H9 (cell line): ENCODE data around the gene MYB. TPM values are rescaled to one million over a fixed set of nuclear protein-coding genes. Genes with fewer than 3 reads are reported as not detected.
A peak's percentile ranks its signal among the peaks of the same experiment; 100 is the strongest.

Experiments used
- DNase-seq: peaks from one replicate; pipeline ENCODE4 v3.0.0-alpha.2; 2017
- H2AFZ ChIP-seq: one replicate; pipeline ENCODE4 v1.6.1; 2013; ENCODE audit warnings: mild to moderate bottlenecking, low read length, control low read depth, moderate library complexity
- H2AK5ac ChIP-seq: 2 replicates; pipeline ENCODE4 v1.6.1; 2013; ENCODE audit warnings: low read length, control low read depth, mixed read lengths; ENCODE audit not compliant: insufficient read length
- H2BK120ac ChIP-seq: one replicate; pipeline ENCODE4 v1.6.1; 2013; ENCODE audit warnings: low read depth, mild to moderate bottlenecking, low read length, control low read depth, inconsistent platforms; ENCODE audit not compliant: poor library complexity, severe bottlenecking
- H2BK12ac ChIP-seq: 2 replicates; pipeline ENCODE4 v1.6.1; 2013; ENCODE audit warnings: low read length, control low read depth, mixed read lengths, low read depth; ENCODE audit not compliant: insufficient read length
- H2BK15ac ChIP-seq: 2 replicates; pipeline ENCODE4 v1.6.1; 2013; ENCODE audit warnings: low read depth, low read length, control low read depth
- H2BK20ac ChIP-seq: one replicate; pipeline ENCODE4 v1.6.1; 2013; ENCODE audit warnings: low read depth, mild to moderate bottlenecking, low read length, control low read depth, inconsistent platforms; ENCODE audit not compliant: poor library complexity, severe bottlenecking
- H2BK5ac ChIP-seq: 2 replicates; pipeline ENCODE4 v1.6.1; 2013; ENCODE audit warnings: low read length, control low read depth, mixed read lengths; ENCODE audit not compliant: insufficient read length
- H3K14ac ChIP-seq: 2 replicates; pipeline ENCODE4 v1.6.1; 2013; ENCODE audit warnings: low read length, control low read depth; ENCODE audit not compliant: insufficient read depth
- H3K18ac ChIP-seq: 2 replicates; pipeline ENCODE4 v1.6.1; 2013; ENCODE audit warnings: low read depth, mild to moderate bottlenecking, mixed read lengths, low read length, control low read depth; ENCODE audit not compliant: insufficient read length
- H3K23ac ChIP-seq: 2 replicates; pipeline ENCODE4 v1.6.1; 2013; ENCODE audit warnings: low read length, control low read depth, mixed read lengths, low read depth; ENCODE audit not compliant: insufficient read length
- H3K23me2 ChIP-seq: 2 replicates; pipeline ENCODE4 v1.6.1; 2013; ENCODE audit warnings: low read depth, mild to moderate bottlenecking, mixed read lengths, low read length, control low read depth; ENCODE audit not compliant: insufficient read length, poor library complexity, severe bottlenecking
- H3K27ac ChIP-seq: 2 replicates; pipeline ENCODE4 v1.5.1; 2013; ENCODE audit warnings: low read length, control low read depth, mixed read lengths, low read depth; ENCODE audit not compliant: insufficient read length
- H3K27me3 ChIP-seq: 2 replicates; pipeline ENCODE4 v1.6.1; 2013; ENCODE audit warnings: low read length, control low read depth, inconsistent platforms; ENCODE audit not compliant: insufficient read depth
- H3K4ac ChIP-seq: 2 replicates; pipeline ENCODE4 v1.6.1; 2013; ENCODE audit warnings: low read depth, mild to moderate bottlenecking, control low read depth, inconsistent platforms, low read length, moderate library complexity
- H3K4me1 ChIP-seq: 2 replicates; pipeline ENCODE4 v1.6.1; 2013; ENCODE audit warnings: low read length, control low read depth, inconsistent platforms; ENCODE audit not compliant: insufficient read depth
- H3K4me2 ChIP-seq: 2 replicates; pipeline ENCODE4 v1.6.1; 2013; ENCODE audit warnings: low read length, control low read depth, mixed read lengths; ENCODE audit not compliant: insufficient read length, insufficient read depth
- H3K56ac ChIP-seq: 2 replicates; pipeline ENCODE4 v1.6.1; 2013; ENCODE audit warnings: low read depth, mild to moderate bottlenecking, mixed read lengths, low read length, control low read depth; ENCODE audit not compliant: insufficient read length
- H3K79me1 ChIP-seq: 2 replicates; pipeline ENCODE4 v1.6.1; 2013; ENCODE audit warnings: low read depth, mild to moderate bottlenecking, moderate library complexity, low read length, control low read depth, inconsistent platforms; ENCODE audit not compliant: insufficient read depth, poor library complexity, severe bottlenecking
- H3K79me2 ChIP-seq: 2 replicates; pipeline ENCODE4 v1.6.1; 2013; ENCODE audit warnings: low read length, control low read depth, inconsistent platforms; ENCODE audit not compliant: insufficient read depth
- H3K9ac ChIP-seq: 2 replicates; pipeline ENCODE4 v1.6.1; 2013; ENCODE audit warnings: low read length, control low read depth, mixed read lengths; ENCODE audit not compliant: insufficient read length; ENCODE audit errors: extremely low read depth
- H3K9me3 ChIP-seq: one replicate; pipeline ENCODE4 v1.6.1; 2013; ENCODE audit warnings: low read depth, low read length, inconsistent platforms; ENCODE audit not compliant: control insufficient read depth
- H3T11ph ChIP-seq: one replicate; pipeline ENCODE4 v1.6.1; 2013; ENCODE audit warnings: mild to moderate bottlenecking, low read length, control low read depth, inconsistent platforms
- H4K20me1 ChIP-seq: one replicate; pipeline ENCODE4 v1.6.1; 2013; ENCODE audit not compliant: control insufficient read depth, insufficient read length, insufficient read depth
- H4K5ac ChIP-seq: 2 replicates; pipeline ENCODE4 v1.6.1; 2013; ENCODE audit warnings: low read depth, mild to moderate bottlenecking, mixed read lengths, low read length, control low read depth; ENCODE audit not compliant: insufficient read length
- H4K8ac ChIP-seq: replicated peaks from 2 replicates; pipeline ENCODE4 v1.6.1; 2013; ENCODE audit warnings: low read length, control low read depth, mixed read lengths, low read depth; ENCODE audit not compliant: insufficient read length
- H4K91ac ChIP-seq: 2 replicates; pipeline ENCODE4 v1.6.1; 2013; ENCODE audit warnings: low read depth, mild to moderate bottlenecking, moderate library complexity, mixed read lengths, low read length, control low read depth; ENCODE audit not compliant: insufficient read length
- H3K27ac Mint-ChIP-seq, 3 experiments: 2 replicates in 2 of 3; 3 replicates in 1 of 3; pipeline ENCODE4 v1.8.0; 2020 to 2021; ENCODE audit warnings: mixed read lengths in 3 of 3, mild to moderate bottlenecking in 1 of 3, moderate library complexity in 1 of 3
- H3K27me3 Mint-ChIP-seq: 2 replicates; pipeline ENCODE4 v1.8.0; 2021; ENCODE audit warnings: low read depth, mild to moderate bottlenecking, moderate library complexity, mixed read lengths
- H3K36me3 Mint-ChIP-seq, 3 experiments: 2 replicates in 2 of 3; 3 replicates in 1 of 3; pipeline ENCODE4 v1.8.0; 2020 to 2021; ENCODE audit warnings: low read depth in 3 of 3, mixed read lengths in 3 of 3; ENCODE audit not compliant: insufficient read depth in 1 of 3
- H3K4me1 Mint-ChIP-seq, 2 experiments: 2 replicates each; pipeline ENCODE4 v1.8.0; 2020; ENCODE audit warnings: mixed read lengths in 2 of 2
- H3K4me3 Mint-ChIP-seq, 2 experiments: 2 replicates in 1 of 2; 3 replicates in 1 of 2; pipeline ENCODE4 v1.8.0; 2020 to 2021; ENCODE audit warnings: mild to moderate bottlenecking in 2 of 2, mixed read lengths in 2 of 2, moderate library complexity in 1 of 2
- H3K9me3 Mint-ChIP-seq, 2 experiments: 2 replicates in 1 of 2; 3 replicates in 1 of 2; pipeline ENCODE4 v1.8.0; 2020; ENCODE audit warnings: mild to moderate bottlenecking in 2 of 2, mixed read lengths in 2 of 2, moderate library complexity in 1 of 2
- WGBS: extraction: QIAGEN DNeasy Blood & Tissue Kit; methylation state at CpG from one replicate; pipeline ENCODE4 v1.1.7; 2013; ENCODE audit warnings: missing lambda C conversion rate, low lambda C conversion rate, mixed read lengths; ENCODE audit not compliant: insufficient read length; ENCODE audit errors: extremely low coverage; 5-methylcytosine and 5-hydroxymethylcytosine counted together
- total RNA-seq: library from RNA; stranded (reverse); gene quantifications from 2 replicates; pipeline ENCODE4 v1.2.1, GENCODE V29; 2021
- TF ChIP-seq, protein P1 (sequence below): fragments of 200-600 bp; sonication (generic); conservative IDR thresholded peaks from 3 replicates; pipeline ENCODE4 v1.8.0; 2021; ENCODE audit warnings: antibody characterized with exemption, mild to moderate bottlenecking

MYB gene
- total RNA-seq, 1 experiment from 2014 or later, result 5.8 TPM

DNA sequence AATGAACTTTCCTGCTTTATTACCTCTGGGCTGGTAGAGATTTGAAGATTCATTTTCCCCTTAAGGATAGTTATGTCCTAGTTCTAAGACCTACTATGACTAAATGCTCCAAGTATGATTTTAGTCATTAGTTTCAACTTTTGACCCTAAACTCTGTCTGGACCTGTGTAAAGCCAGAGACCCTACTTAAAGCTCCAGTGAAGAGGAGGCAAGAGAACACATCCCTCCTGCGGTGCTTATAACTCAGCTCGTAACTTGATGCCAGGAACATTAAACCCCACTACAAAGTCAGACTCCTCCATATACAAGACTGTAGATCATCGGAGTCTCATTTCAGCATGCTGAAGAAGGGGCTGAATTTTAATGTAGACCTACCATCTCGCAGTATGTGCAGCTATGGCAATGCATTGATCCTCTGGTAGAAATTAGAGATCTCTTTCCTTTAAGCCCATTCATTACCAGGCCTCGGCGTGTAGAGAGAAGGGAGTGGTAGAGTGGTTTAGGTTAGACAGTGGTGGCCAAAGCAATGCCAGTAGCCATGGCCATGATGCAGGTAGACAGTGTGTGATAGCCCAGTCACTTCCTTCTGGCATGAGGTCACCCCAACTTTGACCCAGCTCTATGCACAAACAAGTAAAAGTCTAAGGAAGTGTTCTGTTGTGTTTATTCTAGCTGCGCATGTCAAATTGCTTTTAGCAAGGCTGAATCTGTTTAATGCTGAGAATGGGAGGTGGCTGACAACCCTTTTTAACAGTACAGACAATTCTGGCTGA is 34.8 kb upstream of the MYB start:
- H3K27me3 Mint-ChIP-seq, result no peaks in the 10 kb centered on the region; the same call in 1 of the 2 replicates

More for the DNA sequence above, 34.8 kb upstream of the MYB start:
- WGBS, result no CpG with 5 or more reads among the region's 7 CpGs
- Mint-ChIP-seq H3K4me1 (peaks cover 10 to 18% of the 10 kb centered on the region in 2 experiments), H3K36me3 (peaks cover 0 to 4% (median 0%) of the 10 kb centered on the region in 3 experiments; a peak in 1 of 7 replicates), H3K27ac (peak overlapping the region in 1 of 3 experiments; percentile 12; a peak in 2 of 7 replicates), H3K4me3 (no peak overlapping the region), H3K9me3 (peaks cover 3 to 10% of the 10 kb centered on the region in 2 experiments; a peak in 3 of 5 replicates)
- H2AFZ ChIP-seq, result no peak overlapping the region
- no peak overlapping the region for H3T11ph ChIP-seq
- H3K4ac ChIP-seq, result no peak overlapping the region
- H2BK20ac ChIP-seq, result no peak overlapping the region
- H3K18ac ChIP-seq, result no peak overlapping the region
- TF ChIP-seq, protein P1, sequence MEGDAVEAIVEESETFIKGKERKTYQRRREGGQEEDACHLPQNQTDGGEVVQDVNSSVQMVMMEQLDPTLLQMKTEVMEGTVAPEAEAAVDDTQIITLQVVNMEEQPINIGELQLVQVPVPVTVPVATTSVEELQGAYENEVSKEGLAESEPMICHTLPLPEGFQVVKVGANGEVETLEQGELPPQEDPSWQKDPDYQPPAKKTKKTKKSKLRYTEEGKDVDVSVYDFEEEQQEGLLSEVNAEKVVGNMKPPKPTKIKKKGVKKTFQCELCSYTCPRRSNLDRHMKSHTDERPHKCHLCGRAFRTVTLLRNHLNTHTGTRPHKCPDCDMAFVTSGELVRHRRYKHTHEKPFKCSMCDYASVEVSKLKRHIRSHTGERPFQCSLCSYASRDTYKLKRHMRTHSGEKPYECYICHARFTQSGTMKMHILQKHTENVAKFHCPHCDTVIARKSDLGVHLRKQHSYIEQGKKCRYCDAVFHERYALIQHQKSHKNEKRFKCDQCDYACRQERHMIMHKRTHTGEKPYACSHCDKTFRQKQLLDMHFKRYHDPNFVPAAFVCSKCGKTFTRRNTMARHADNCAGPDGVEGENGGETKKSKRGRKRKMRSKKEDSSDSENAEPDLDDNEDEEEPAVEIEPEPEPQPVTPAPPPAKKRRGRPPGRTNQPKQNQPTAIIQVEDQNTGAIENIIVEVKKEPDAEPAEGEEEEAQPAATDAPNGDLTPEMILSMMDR, result no peak
- no peak overlapping the region for H3K23ac ChIP-seq
- no peak overlapping the region for H4K91ac ChIP-seq
- H3K56ac ChIP-seq, result no peak overlapping the region
- H2BK12ac ChIP-seq, result no peak overlapping the region
- no peaks in the 10 kb centered on the region for H3K9me3 ChIP-seq
- no peak overlapping the region for H4K8ac ChIP-seq
- no peak overlapping the region for H4K5ac ChIP-seq
- H3K9ac ChIP-seq, result no peak overlapping the region
- H3K4me2 ChIP-seq, result no peak overlapping the region
- H3K79me1 ChIP-seq, result no peaks in the 10 kb centered on the region
- no peak for DNase-seq
- H3K27ac ChIP-seq, result no peak overlapping the region
- no peaks in the 10 kb centered on the region for H4K20me1 ChIP-seq
- no peaks in the 10 kb centered on the region for H3K23me2 ChIP-seq
- H3K4me1 ChIP-seq, result no peaks in the 10 kb centered on the region; the same call in 1 of the 2 replicates
- H2BK15ac ChIP-seq, result no peak overlapping the region
- no peaks in the 10 kb centered on the region for H3K79me2 ChIP-seq
- no peak overlapping the region for H3K14ac ChIP-seq
- no peaks in the 10 kb centered on the region for H3K27me3 ChIP-seq
- no peak overlapping the region for H2BK5ac ChIP-seq
- no peak overlapping the region for H2AK5ac ChIP-seq
- H2BK120ac ChIP-seq, result no peak overlapping the region
